Activated gamma-delta T cell treated with anti-CD3 and anti-CD28 coated beads, Interleukin-2, amount 50 U/mL, for 16 hours (primary cell): ENCODE measurements around the gene NEK11.
"Not testable (repeated sequence)": the region's sequence is repeated elsewhere in the genome, so short reads cannot be mapped to it uniquely, and the experiment has no call there.

Source experiments
- DNase-seq: peaks from one replicate; pipeline ENCODE4 v3.0.0-alpha.2; 2020; ENCODE audit warnings: low read depth

Gene NEK11

DNA sequence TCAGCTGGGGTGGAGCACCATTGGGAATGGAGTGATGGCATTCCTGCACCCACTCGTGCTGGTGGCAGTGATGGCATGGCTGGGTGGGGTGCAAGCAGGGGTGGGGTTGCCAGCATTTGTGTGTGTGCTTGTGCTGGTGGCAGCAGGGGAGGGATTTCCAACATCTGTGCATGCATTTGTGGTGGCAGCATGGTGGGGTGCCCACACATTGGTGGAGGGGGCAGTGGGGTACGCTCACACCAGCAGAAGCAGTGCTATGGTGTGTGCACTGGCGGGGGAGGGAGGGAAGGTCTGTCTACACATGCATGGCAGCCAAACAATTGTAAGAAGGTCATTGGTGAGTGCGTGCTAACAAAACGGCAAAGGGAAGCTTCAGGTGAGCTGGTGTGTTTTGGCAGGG, 278.2 kb downstream of the NEK11 start:
- DNase-seq: no peak

DNA sequence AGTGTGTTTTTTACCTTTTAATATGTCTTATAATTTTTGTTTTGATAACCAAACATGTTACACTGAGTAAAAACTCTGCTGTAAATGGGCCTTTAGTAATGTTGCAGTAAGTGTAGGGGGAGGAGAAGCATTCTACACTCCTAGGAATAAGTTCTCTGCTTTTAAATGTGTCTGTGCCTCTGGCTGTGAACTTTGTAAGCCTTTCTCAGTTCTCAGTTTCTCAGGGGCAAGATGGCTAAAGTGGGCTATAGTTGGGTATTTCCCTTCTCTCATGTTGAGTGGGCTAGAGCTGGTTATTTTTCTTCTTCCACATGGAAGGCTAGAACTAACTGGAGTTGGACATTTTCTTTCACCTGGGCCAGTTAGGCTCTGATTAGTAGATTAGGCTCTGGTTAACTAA, 279.6 kb downstream of the NEK11 start:
- DNase-seq: no peak

DNA sequence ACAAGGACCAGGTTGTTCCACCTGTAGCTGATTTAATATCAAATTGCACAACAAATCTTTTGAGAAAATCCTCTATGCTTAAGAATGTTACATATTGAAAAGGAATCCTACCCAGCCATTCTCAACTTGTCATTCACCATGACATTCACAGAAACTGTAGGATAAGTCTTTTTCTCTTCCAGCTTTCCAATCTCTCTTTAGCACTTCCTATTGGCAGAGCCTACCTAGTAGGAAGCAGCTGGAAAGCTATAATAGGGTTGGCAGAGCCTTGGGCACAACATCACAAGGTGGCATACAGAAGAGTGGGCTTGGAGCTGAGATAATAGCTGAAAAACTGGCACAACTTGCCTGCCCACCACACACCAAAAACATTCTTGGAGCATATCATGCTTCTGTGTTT, 287.6 kb downstream of the NEK11 start:
- no peak for DNase-seq

DNA sequence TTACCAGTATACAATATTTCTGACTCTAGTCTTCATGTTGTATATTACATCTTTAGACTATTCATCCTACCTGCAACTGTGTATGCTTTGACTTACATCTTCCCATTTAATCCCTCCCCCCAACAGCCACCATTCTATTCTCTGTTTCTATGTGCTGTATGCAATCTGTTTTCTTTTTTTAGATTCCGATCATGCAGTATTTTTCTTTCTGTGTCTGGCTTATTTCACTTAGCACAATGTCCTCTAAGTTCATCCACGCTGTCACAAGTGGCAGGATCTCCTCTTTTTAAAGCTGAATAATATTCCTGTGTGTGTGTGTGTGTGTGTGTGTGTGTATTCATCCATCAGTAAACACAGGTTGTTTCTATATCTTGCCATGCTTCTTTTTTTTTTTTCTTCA, 288.5 kb downstream of the NEK11 start:
- DNase-seq: no peak

DNA sequence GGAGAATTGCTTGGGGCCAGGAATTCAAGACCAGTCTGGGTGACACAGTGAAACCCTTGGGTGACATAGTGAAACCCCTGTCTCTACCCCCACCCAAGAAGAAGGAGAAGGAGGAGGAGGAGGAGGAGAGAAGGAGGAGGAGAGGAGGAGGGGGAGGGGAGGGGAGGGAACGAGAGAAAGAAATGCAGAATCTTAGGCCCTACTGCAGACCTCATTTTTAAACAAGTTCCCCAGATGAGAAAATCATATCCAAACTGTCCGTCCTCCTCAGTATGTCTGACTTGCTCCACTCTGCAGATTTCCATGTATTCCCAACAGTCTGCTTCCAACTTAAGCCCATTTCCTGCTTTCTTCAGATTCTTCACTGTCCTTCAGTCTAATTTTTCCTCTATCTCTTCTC, 291.0 kb downstream of the NEK11 start:
- no peak for DNase-seq

DNA sequence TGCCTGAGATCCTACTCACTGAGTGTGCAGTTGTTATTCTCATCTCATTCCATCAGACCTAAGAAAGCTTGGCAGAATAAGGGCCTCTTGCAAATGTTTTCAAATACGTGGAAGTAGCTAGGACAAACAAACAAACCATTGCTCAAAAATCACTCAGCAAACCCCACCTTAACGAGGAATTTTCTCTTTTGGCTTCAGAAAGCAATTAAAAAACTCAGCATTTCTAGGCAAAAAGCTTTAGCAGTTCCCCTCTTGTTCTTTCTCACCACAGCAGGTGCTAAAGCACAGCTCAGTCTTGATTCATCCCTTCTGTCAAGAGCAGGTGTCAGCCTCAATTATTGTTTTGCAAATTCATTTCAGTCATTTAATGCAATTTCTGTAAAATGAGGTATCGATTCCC, 296.3 kb downstream of the NEK11 start:
- DNase-seq: no peak

DNA sequence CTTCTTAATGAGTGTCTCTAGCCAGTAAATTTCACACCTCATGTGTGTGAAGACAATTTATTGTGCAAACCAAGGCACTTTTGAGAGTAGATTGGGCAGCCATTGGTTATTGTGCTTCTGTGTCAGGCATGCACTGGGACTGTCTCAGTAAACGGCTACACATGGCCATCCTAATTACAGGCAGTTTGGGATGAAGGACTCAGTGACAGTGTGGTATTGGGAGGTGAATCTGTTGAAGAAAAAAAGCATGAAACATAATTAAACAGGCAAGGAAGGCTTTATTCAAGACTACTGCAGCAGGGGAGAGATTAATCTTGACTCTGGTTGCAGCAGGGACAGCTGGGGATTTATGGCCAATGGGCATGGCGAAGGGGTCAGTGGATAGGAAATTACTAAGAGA, 297.1 kb downstream of the NEK11 start:
- no peak for DNase-seq

DNA sequence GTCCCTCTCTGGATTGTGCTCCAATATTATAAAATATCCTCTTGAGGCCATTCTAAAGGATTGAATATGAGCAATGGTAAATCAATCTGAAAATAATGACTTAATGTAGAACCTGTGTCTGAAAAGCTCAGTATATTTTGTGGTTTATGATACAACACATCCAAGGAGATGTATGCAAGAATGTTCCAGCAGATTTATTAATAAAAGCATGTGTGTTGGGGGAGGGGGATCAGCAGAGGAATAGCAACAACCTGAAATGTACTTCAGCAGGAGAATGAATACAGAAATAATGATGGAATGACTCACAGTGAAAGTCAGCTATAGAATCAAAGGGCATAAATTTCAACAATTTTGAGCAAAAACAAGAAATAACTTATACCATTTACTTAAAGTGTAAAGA, 298.2 kb downstream of the NEK11 start:
- no peak for DNase-seq

DNA sequence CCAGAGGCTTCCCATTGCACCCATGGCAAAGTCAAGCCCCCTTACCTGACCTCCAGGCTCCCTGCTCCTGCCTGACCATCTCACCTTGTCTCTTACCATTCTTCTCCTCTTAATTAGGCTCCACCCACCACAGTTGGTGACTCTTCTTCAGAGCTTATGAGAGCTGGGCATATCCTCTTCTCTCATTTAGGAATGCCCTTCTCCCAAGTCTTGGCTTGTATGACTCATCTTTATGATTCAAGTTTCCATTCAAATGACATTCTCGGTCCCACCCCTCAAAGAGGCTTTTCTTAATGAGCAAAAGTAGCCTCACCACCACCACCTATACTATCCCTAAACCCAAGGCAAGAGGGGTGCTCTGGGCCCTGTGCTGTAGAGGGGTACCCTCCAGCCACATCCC, 299.6 kb downstream of the NEK11 start:
- no peak for DNase-seq

DNA sequence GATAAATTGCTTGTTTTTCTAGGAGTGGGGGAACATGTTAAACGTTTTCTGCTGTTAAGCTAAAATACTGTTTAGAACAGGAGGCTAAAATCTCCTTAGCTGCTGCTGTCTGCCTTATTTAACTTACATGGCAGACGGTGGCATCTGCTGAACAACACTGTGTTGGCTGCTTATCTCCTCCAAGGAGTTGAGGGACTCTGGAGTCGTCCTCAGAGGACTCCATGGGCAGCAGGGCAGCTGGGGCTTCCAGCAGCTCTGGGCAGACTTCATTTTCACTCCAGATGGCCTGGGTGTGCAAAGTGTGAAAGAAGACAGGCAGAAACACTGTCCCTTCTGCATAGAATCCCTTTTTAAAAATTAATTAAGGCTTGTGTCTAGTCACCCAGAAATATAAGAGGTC, 302.0 kb downstream of the NEK11 start:
- DNase-seq: no peak

DNA sequence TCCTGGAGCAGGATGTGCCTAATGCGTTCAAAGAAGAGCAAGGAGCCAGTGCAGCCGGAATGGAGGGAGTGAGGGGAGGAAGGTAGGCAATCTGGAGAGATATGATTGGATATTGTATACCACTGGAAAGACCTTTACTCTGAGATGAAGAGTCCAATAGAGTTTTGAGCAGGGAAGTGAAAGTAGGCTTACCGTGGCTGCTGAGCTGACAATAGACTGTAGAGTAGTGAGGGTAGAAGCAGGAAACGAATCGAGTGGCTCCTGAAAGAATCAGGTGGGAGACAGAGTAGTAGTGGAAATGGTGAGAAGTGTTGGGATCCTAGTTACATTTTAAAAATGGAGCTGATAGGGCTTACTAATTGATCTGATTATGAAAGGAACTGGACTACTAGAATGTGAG, 303.1 kb downstream of the NEK11 start:
- DNase-seq: no peak

DNA sequence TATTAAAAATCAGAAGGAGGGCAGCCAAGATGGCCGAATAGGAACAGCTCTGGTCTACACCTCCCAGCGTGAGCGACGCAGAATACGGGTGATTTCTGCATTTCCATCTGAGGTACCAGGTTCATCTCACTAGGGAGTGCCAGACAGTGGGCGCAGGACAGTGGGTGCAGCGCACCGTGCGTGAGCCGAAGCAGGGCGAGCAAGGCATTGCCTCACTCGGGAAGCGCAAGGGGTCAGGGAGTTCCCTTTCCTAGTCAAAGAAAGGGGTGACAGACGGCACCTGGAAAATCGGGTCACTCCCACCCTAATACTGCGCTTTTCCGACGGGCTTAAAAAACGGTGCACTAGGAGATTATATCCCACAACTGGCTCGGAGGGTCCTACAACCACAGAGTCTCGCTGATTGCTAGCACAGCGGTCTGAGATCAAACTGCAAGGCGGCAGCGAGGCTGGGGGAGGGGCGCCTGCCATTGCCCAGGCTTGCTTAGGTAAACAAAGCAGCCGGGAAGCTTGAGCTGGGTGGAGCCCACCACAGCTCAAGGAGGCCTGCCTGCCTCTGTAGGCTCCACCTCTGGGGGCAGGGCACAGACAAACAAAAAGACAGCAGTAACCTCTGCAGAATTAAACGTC, 304.9 kb downstream of the NEK11 start:
- not testable (repeated sequence) for DNase-seq

DNA sequence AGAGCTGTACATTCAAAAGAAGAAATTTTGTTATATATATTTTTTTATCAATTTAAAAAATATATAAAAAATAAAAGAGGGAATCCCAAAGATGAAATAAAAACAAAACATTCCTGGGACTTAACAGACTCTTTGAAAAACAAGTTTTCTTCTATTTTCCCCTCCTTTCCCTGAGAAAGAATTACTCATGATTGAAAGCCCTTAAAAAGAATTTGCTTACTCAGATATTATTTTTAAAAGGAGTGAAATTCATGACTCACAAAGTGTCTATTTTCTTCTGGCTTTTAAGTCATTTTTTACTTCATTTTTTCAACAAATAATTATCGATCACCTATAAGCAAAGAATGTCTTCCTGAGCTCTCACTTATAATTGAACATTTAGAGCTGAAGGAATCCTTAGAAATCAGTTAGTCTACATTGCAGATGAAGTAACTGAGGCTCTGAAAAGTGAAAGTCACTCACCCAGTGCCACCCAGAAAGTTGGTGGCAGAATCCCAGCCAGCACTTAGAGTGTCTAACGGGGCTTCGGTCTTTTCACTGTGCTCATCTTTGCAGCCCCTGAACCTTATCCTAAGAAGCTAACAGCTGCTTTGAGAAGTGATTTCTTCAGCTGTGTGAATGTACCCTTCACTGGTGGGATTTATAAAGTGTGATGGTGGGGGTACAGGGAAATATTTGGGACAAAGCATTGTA, 312.4 kb downstream of the NEK11 start:
- no peak for DNase-seq

DNA sequence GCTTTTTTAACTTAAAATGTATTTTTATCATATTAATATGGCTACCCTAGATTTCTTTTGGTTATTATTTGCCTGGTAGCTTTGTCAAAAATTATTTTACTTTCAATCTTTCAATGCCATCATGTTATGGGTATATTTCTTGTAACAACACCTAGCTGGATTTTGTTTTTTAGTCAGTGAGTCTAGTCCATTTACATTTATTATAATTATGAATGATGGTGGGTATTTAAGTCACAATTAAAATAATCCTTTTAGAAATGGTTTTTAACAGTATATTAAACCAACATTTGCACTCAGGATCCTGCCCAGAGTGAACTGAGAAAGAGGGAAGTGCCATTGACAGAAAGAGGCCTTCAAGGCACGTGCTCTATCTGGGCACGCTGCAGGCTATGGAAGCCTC, 315.1 kb downstream of the NEK11 start:
- DNase-seq: no peak

DNA sequence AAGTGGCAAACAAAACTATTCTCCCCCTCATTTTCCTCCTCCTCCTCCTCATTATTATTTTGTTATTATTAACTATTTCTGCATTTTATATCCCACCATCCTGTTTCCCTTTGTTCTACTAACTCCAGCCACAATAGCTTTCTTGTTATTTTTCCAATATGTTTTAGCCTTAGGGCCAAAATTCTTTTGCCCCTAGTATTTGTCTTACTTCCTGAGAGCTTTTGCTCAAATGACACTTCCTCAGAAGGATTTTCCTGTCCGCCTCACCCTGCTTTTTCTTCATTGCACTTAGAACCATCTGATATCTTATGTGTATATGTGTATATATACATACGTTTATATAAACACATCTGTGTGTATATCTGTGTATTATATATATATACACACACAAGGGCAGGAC, 322.2 kb downstream of the NEK11 start:
- no peak for DNase-seq

DNA sequence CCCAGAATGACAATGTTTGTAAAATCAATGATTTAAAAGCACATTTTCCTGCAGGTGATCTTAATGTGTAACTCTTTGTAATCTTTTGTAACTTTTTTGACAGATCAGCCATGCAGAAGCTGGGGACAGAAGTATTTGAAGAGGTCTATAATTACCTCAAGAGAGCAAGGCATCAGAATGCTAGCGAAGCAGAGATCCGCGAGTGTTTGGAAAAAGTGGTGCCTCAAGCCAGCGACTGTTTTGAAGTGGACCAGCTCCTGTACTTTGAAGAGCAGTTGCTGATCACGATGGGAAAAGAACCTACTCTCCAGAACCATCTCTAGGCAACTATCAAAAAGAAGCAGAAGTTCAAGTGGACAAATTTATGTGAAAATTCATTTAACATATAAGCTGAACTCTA, 322.8 kb downstream of the NEK11 start:
- DNase-seq: no peak

DNA sequence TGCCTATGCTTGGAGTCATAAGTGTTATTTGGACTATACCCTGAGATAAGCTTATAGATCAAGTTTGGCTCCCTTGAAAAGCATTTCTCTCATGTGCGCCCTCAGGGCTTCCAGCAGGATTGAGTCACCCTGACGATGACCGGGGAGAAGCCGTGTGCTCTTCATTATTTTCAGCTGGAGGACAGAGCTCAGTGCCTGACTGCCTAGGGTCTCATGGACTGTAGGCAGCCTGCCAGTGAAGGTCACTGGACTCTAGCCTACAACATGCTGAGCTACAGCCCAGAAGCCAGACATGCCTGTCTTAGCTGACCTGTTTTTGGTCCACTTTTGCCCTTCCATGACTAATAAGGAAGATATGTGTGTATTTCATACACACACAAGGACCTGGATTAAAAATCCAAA, 323.3 kb downstream of the NEK11 start:
- no peak for DNase-seq

DNA sequence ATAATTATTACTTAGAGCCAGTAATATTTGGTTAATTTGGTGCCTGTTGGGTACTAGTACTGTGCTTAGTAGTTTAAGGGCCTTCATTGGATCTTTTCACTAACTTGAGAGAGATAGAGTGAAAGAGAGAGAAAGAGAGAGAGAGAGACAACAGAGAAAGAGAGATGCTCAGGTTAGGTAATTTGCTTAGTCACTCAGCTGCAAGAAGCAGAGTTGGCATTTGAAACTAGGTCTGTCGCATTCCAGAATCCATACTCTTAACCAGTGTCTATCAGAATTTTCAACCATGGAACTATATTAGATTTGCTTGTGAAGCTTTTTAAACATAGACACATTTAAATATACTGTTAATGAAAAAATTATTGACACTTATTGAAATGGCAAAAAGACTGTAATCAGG, 323.8 kb downstream of the NEK11 start:
- no peak for DNase-seq

DNA sequence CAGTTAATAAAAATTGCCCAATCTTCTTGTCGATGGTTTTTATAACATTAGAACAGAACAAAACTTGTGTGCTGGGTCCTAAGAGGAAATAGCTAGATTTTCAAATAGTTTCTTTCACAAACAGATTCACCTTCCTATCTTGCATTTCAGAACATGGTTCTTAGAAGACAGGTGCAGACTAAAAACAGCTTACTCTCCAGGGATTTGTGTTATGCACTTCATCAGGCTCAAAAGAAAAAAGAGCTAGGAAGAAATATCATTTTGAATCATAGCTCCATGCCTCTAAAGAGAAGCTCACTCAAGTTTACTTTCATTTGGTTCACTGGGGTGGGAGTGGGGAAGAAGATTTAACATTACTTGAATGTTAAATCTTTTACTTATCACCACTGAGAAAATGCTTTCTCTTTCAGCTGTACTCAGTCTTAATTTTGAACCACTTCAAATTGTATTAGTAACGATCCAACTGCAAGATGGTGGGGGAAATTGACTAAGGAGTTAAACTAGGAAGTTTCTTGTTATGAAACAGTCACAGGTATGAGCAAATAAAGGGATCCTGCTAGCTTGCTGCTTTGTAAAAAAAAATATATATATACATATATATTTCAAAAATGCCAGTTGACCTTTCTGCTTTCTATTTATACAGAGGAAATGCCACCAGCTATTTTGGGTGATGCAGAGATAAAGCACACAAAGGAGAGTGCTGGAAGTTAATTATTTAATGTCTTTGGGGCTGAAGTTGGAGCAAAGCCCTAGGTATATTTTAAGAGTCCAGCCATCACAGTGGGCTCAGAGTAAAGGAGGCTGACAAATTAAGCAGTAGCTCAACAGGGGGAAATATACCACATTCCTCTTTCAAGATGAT, 326.6 kb downstream of the NEK11 start:
- DNase-seq: no peak

DNA sequence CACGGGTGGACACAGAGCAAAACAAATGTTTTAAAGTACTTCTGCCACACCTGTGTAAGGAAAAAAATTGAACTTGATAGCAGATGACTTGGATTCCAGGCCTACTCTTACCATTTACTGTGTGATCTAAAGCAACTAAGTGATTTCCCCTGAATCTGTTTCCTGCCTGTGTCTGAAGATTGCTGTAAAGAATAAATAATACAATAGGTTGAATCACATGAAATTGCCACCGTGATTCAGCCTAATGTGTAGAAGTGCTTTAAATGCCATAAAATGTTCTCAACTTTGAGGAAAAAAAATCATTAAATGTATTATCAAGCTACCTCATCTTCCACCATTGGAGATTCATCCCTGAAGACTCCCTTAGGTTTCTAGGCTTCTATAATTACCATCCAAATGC, 327.3 kb downstream of the NEK11 start:
- DNase-seq: no peak

DNA sequence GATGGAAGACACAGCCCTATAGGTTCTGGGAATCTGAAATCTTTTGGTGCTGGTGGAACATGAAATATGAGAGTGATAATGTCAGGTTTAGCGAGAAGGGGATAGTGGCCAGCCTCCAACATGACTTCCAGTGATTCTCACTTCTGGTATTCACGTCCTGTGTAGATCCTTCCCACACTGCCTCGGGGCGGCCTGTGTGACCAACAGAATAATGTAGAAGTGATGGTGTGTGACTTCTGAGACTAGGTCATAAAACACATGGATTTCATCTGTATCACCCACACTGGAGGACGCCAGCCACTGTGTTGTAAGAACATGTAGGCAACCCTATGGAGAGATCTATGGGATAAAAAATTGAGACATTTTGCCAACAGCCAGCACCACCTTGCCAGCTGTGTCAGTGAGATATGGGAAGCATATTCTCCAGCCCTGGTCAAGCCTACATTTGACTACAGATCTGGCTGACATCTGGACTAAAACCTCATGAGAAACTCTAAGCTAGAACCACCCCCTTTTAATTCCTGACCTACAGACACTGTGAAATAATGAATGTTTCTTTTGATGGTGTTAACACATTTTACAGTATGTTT, 329.4 kb downstream of the NEK11 start:
- DNase-seq: no peak

DNA sequence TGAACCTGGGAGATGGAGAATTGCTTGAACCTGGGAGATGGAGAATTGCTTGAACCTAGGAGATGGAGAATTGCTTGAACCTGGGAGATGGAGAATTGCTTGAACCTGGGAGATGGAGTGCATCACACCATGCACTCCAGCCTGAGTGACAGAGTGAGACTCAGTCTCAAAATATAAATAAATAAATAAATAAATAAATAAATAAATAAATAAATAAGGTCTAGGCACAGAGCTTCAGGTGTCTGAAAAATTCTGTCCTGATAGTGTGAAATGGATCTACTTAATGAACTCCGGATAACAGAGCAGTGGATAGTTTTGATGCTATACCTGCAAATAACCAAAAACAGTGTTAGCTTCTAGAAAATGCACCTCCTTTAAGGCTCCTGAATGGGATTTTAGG, 330.6 kb downstream of the NEK11 start:
- no peak for DNase-seq

DNA sequence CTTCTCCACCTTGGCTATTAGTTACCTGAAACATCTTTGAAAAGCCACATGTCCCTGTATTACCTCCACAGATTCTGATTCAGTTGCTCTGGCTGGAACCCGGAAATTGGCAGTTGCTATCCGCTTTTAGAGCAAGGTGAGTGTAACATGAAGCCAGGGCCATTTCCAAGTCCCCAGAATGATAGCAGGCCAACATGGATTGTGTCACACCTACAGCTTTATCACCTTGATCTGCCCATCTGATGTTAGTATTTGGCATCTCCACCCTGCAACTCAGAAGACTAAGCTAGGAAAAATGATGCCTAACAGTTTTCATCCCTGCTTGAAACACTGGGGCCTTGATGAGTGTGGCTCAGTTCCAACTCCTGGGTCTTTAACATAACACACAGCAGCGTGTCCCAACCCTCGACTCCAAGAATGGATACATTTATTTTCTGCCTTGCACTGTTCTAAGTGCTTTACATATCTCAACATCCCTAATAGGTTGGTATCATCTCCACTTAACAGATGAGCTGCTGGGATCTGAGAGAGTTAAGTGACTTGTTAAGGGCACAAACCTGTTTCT, 333.6 kb downstream of the NEK11 start:
- no peak for DNase-seq
